HCT116 (cell line): ENCODE data around the gene CIRBP. TPM values are rescaled to one million over a fixed set of nuclear protein-coding genes. Genes with fewer than 3 reads are reported as not detected.

Experiments used
- ATAC-seq: fragments of 200-7000 bp; cut with Tn5 transposase; 2 replicates; pipeline ENCODE4 v1.9.1; 2020; ENCODE audit warnings: mild to moderate bottlenecking, moderate library complexity
- BruUV-seq: library from RNA; stranded (reverse); fragments of 400-500 nt; replicated peaks from 2 replicates; lab custom pipeline; 2021; lab: Mats Ljungman, UMichigan
- CTCF ChIA-PET: fragments of 300-600 bp; sonication (Branson Sonifier 250); formaldehyde crosslinking; loops from one replicate; lab custom pipeline; 2021; ENCODE audit warnings: antibody characterized with exemption; lab: Charles Lee
- POLR2A ChIA-PET: fragments of 300-600, 350-600 bp; sonication (Branson Sonifier 250); formaldehyde crosslinking; loops from one replicate; lab custom pipeline; 2021; ENCODE audit warnings: antibody characterized with exemption; lab: Charles Lee
- RAD21 ChIA-PET, 2 experiments: fragments of 300-600 bp; sonication (Branson Sonifier 250); formaldehyde crosslinking; loops; one replicate each; lab custom pipeline; 2023; ENCODE audit warnings: low total read pairs in 2 of 2; ENCODE audit not compliant: uncharacterized antibody in 2 of 2, unreplicated experiment in 2 of 2, low non-redundant PET in 1 of 2; lab: Charles Lee
- DNase-seq: peaks from one replicate; pipeline ENCODE4 v3.0.0-alpha.2; 2010; ENCODE audit warnings: low read depth, low spot score
- H2AFZ ChIP-seq: fragments of 200-600 bp; shearing (Covaris generic), sonication (generic); 2 replicates; pipeline ENCODE4 v1.6.1; 2017; ENCODE audit warnings: low read depth, mixed run types, mixed read lengths, antibody characterized with exemption, low read length; ENCODE audit not compliant: poor library complexity, severe bottlenecking
- H3K27ac ChIP-seq: 2 replicates; pipeline ENCODE4 v1.5.1; 2012; ENCODE audit warnings: low read depth, low read length
- H3K27me3 ChIP-seq: fragments of 200-600 bp; sonication (generic); 2 replicates; pipeline ENCODE4 v1.6.1; 2016; ENCODE audit warnings: mixed run types, low read length, mixed read lengths; ENCODE audit not compliant: insufficient read depth
- H3K36me3 ChIP-seq, 2 experiments: fragments of 200-500 bp in 1 of 2; fragments of 200-600 bp in 1 of 2; sonication (Bioruptor generic) in 1 of 2; sonication (generic) in 1 of 2; 2 replicates each; pipeline versions ENCODE4 v1.5.1 to v1.6.1; 2014 to 2016; ENCODE audit warnings: low read length in 2 of 2, inconsistent platforms in 1 of 2, mixed read lengths in 1 of 2, mixed run types in 1 of 2; ENCODE audit not compliant: insufficient read depth in 2 of 2, control insufficient read depth in 1 of 2
- H3K4me1 ChIP-seq, 2 experiments: fragments of 200-600 bp in 1 of 2; sonication (generic) in 1 of 2; 2 replicates each; pipeline versions ENCODE4 v1.5.1 to v1.6.1; 2012 to 2017; ENCODE audit warnings: low read length in 2 of 2, inconsistent platforms in 1 of 2, mild to moderate bottlenecking in 1 of 2, mixed read lengths in 1 of 2, mixed run types in 1 of 2, moderate library complexity in 1 of 2; ENCODE audit not compliant: insufficient read depth in 2 of 2, control insufficient read depth in 1 of 2
- H3K4me2 ChIP-seq: fragments of 200-600 bp; sonication (generic); 2 replicates; pipeline ENCODE4 v1.6.1; 2017; ENCODE audit warnings: mixed run types, low read length, mixed read lengths
- H3K4me3 ChIP-seq, 2 experiments: fragments of 200-600 bp in 1 of 2; sonication (generic) in 1 of 2; replicated peaks in 1 of 2; 2 replicates each; pipeline ENCODE4 v1.5.1; 2011 to 2016; ENCODE audit warnings: low read length in 2 of 2, control low read depth in 1 of 2, low read depth in 1 of 2, mild to moderate bottlenecking in 1 of 2, mixed read lengths in 1 of 2, mixed run types in 1 of 2
- H3K79me2 ChIP-seq: fragments of 200-600 bp; sonication (generic); 2 replicates; pipeline ENCODE4 v1.6.1; 2017; ENCODE audit warnings: mild to moderate bottlenecking, mixed run types, low read length, moderate library complexity, mixed read lengths; ENCODE audit not compliant: insufficient read depth
- H3K9ac ChIP-seq: fragments of 200-600 bp; sonication (generic); 2 replicates; pipeline ENCODE4 v1.6.1; 2016; ENCODE audit warnings: low read length, mixed read lengths
- H3K9me2 ChIP-seq: fragments of 200-600 bp; sonication (generic), shearing (Covaris generic); 2 replicates; pipeline ENCODE4 v1.6.1; 2017; ENCODE audit warnings: mixed run types, mild to moderate bottlenecking, moderate library complexity; ENCODE audit not compliant: insufficient read depth
- H3K9me3 ChIP-seq, 2 experiments: fragments of 200-500 bp in 1 of 2; fragments of 200-600 bp in 1 of 2; sonication (Bioruptor generic) in 1 of 2; sonication (generic) in 1 of 2; 2 replicates each; pipeline ENCODE4 v1.6.1; 2014 to 2017; ENCODE audit warnings: low read length in 2 of 2, mixed read lengths in 2 of 2, inconsistent platforms in 1 of 2, low read depth in 1 of 2, mild to moderate bottlenecking in 1 of 2, mixed run types in 1 of 2, moderate library complexity in 1 of 2; ENCODE audit not compliant: control insufficient read depth in 1 of 2, insufficient read depth in 1 of 2
- H4K20me1 ChIP-seq: fragments of 200-600 bp; sonication (generic), shearing (Covaris generic); 2 replicates; pipeline ENCODE4 v1.6.1; 2017; ENCODE audit warnings: mixed run types, mild to moderate bottlenecking, moderate library complexity; ENCODE audit not compliant: insufficient read depth
- ATF3 ChIP-seq: IDR thresholded peaks from 2 replicates; pipeline ENCODE4 v1.6.1; 2012
- CBX3 ChIP-seq: IDR thresholded peaks from 2 replicates; pipeline ENCODE4 v1.6.1; 2012; ENCODE audit warnings: low read depth
- CEBPB ChIP-seq: IDR thresholded peaks from 2 replicates; pipeline ENCODE4 v1.6.1; 2012; ENCODE audit warnings: low read depth
- CTCF ChIP-seq, 3 experiments: fragments of 200-600 bp in 1 of 3; sonication (generic) in 1 of 3; IDR thresholded peaks in 2 of 3; conservative IDR thresholded peaks in 1 of 3; 2 replicates each; pipeline ENCODE4 v1.5.1; 2012 to 2017; ENCODE audit warnings: low read depth in 2 of 3, low read length in 2 of 3, antibody characterized with exemption in 1 of 3, borderline replicate concordance in 1 of 3, control low read depth in 1 of 3, mild to moderate bottlenecking in 1 of 3, mixed read lengths in 1 of 3, mixed run types in 1 of 3, moderate library complexity in 1 of 3; ENCODE audit not compliant: insufficient read depth in 1 of 3
- EGR1 ChIP-seq: IDR thresholded peaks from 2 replicates; pipeline ENCODE4 v1.6.1; 2012; ENCODE audit warnings: low read depth
- EZH2 ChIP-seq: fragments of 200-600 bp; sonication (generic); IDR thresholded peaks from 2 replicates; pipeline ENCODE4 v1.6.1; 2017; ENCODE audit warnings: antibody characterized with exemption, mixed run types
- EZH2phosphoT487 ChIP-seq: fragments of 200-600 bp; IDR thresholded peaks from 2 replicates; pipeline ENCODE4 v1.6.1; 2018; ENCODE audit warnings: antibody characterized with exemption, borderline replicate concordance
- FOSL1 ChIP-seq: IDR thresholded peaks from 2 replicates; pipeline ENCODE4 v1.6.1; 2012; ENCODE audit warnings: low read depth
- JUND ChIP-seq: IDR thresholded peaks from 2 replicates; pipeline ENCODE4 v1.6.1; 2012
- MAX ChIP-seq: IDR thresholded peaks from 2 replicates; pipeline ENCODE4 v1.6.1; 2012
- POLR2A ChIP-seq: IDR thresholded peaks from 2 replicates; pipeline ENCODE4 v1.7.0; 2011; ENCODE audit warnings: borderline replicate concordance; ENCODE audit not compliant: insufficient read depth, insufficient read length; ENCODE audit errors: extremely low read depth
- RAD21 ChIP-seq: IDR thresholded peaks from 2 replicates; pipeline ENCODE4 v1.6.1; 2012; ENCODE audit warnings: low read depth, mild to moderate bottlenecking
- REST ChIP-seq: IDR thresholded peaks from 2 replicates; pipeline ENCODE4 v1.6.1; 2012; ENCODE audit warnings: low read depth
- SIN3A ChIP-seq: IDR thresholded peaks from 2 replicates; pipeline ENCODE4 v1.6.1; 2012; ENCODE audit warnings: low read depth
- SRF ChIP-seq: IDR thresholded peaks from 2 replicates; pipeline ENCODE4 v1.6.1; 2012; ENCODE audit warnings: low read depth
- TCF7L2 ChIP-seq: IDR thresholded peaks from 2 replicates; pipeline ENCODE4 v1.7.0; 2011; ENCODE audit warnings: borderline replicate concordance, inconsistent platforms; ENCODE audit not compliant: insufficient read depth, insufficient read length; ENCODE audit errors: extremely low read depth
- YY1 ChIP-seq: IDR thresholded peaks from 2 replicates; pipeline ENCODE4 v1.6.1; 2011; ENCODE audit warnings: low read length, low read depth, moderate library complexity, mild to moderate bottlenecking; ENCODE audit not compliant: insufficient replicate concordance; ENCODE audit errors: extremely low read depth
- ZBTB33 ChIP-seq: IDR thresholded peaks from 2 replicates; pipeline ENCODE4 v1.6.1; 2011; ENCODE audit warnings: mild to moderate bottlenecking, low read length, moderate library complexity; ENCODE audit not compliant: insufficient replicate concordance; ENCODE audit errors: extremely low read depth
- ZFX ChIP-seq: fragments of 450-650 bp; IDR thresholded peaks from 2 replicates; pipeline ENCODE4 v1.6.1; 2017
- intact Hi-C: fragments of 100-400 bp; cut with micrococcal nuclease; formaldehyde crosslinking; loops from 2 replicates; pipeline ENCODE4 v1.10.0; 2022
- total RNA-seq: library from RNA; stranded (reverse); gene quantifications from one replicate; pipeline ENCODE4 v1.2.1, GENCODE V29; 2021; ENCODE audit not compliant: unreplicated experiment

Gene CIRBP
- total RNA-seq, 1 experiment from 2014 or later: 276 TPM

- Histone ChIP-seq H4K20me1 (peaks cover 3% of the 10 kb centered on the region; the same call in 1 of the 2 replicates), H2AFZ (no peak overlapping the region), H3K4me3 (peak overlapping the region; percentile 68 to 74), H3K9me2 (no peaks in the 10 kb centered on the region), H3K9me3 (no peaks in the 10 kb centered on the region), H3K9ac (peak overlapping the region; percentile 91), H3K4me1 (peaks cover 20 to 72% of the 10 kb centered on the region in 2 experiments), H3K36me3 (peaks cover 28 to 54% of the 10 kb centered on the region in 2 experiments), H3K4me2 (peak overlapping the region; percentile 99), H3K79me2 (peaks cover 76% of the 10 kb centered on the region), H3K27me3 (no peaks in the 10 kb centered on the region), H3K27ac (peak overlapping the region; percentile 99)
- ATAC-seq: peak; percentile 35
- RAD21 ChIA-PET: interaction anchor here (1.0 to 1.5 kb wide), 6 partner anchors 9 to 16 kb away, joined by 3 to 12 read pairs (median 6); partner anchors contain the start of gene CIRBP (in 1 of the 2)
- CTCF ChIA-PET: interaction anchor here (1.4 to 2.3 kb wide), 2 partner anchors 9 to 13 kb away, joined by 13 to 16 read pairs; no protein-coding TSS in a partner anchor
- DNase-seq: no peak
- POLR2A ChIA-PET: interaction anchor here (0.7 to 3.5 kb wide), 6 partner anchors 9 to 49 kb away, joined by 3 to 40 read pairs (median 7); partner anchors contain the start of gene CIRBP
- no TSS peak for BruUV-seq
- intact Hi-C loops: no loop called here
- TF ChIP-seq FOSL1 (peak; percentile 52), ZFX (no peak), CBX3 (no peak), MAX (0 out of 2 replicates have a peak, but pooled peaks have one; percentile 20), ZBTB33 (no peak), EZH2phosphoT487 (no peak), TCF7L2 (peak; percentile 55), CTCF (IDR thresholded peaks at IDR 0.05 in 2 of 3, conservative IDR thresholded peaks at IDR 0.05 in 1 of 3; ENCODE audit: borderline replicate concordance in 1 of 3, insufficient read depth in 1 of 3, low read depth in 2 of 3, low read length in 2 of 3) (no peak), RAD21 (no peak), EZH2 (no peak), REST (no peak), YY1 (no peak), SIN3A (no peak), JUND (no peak), ATF3 (no peak), CEBPB (no peak), SRF (no peak), EGR1 (no peak), POLR2A (no peak)
Observed at GRCh38 chr19:1252821-1253513, 16.2 kb upstream of the CIRBP start.
